MM.1S (cell line): ENCODE results near the gene NETO2.
"Not testable (repeated sequence)": the region's sequence is repeated elsewhere in the genome, so short reads cannot be mapped to it uniquely, and the experiment has no call there.

Source experiments
- DNase-seq: peaks from one replicate; pipeline ENCODE4 v3.0.0-alpha.2; 2015
- H2AFZ ChIP-seq: fragments of 300-600 bp; sonication (generic); 2 replicates; pipeline ENCODE4 v1.6.0; 2016; ENCODE audit warnings: antibody characterized with exemption, low read length
- H3F3A ChIP-seq: fragments of 300-600 bp; sonication (generic); 2 replicates; pipeline ENCODE4 v1.6.1; 2016; ENCODE audit warnings: mild to moderate bottlenecking, antibody characterized with exemption, low read length, moderate library complexity, mixed read lengths; ENCODE audit not compliant: insufficient read depth
- H3K27ac ChIP-seq: fragments of 300-600 bp; sonication (generic); 2 replicates; pipeline ENCODE4 v1.5.1; 2016; ENCODE audit warnings: mild to moderate bottlenecking, low read length
- H3K27me3 ChIP-seq: fragments of 300-600 bp; sonication (generic); replicated peaks from 2 replicates; pipeline ENCODE4 v1.6.0; 2016; ENCODE audit warnings: low read length; ENCODE audit not compliant: insufficient read depth
- H3K36me3 ChIP-seq: fragments of 300-600 bp; sonication (generic); replicated peaks from 2 replicates; pipeline ENCODE4 v1.6.1; 2016; ENCODE audit warnings: mild to moderate bottlenecking, low read length, mixed read lengths; ENCODE audit not compliant: insufficient read depth
- H3K4me1 ChIP-seq: fragments of 300-600 bp; sonication (generic); 2 replicates; pipeline ENCODE4 v1.6.1; 2016; ENCODE audit warnings: low read length, mixed read lengths
- H3K4me2 ChIP-seq: fragments of 300-600 bp; sonication (generic); 2 replicates; pipeline ENCODE4 v1.6.0; 2016; ENCODE audit warnings: low read depth, low read length
- H3K4me3 ChIP-seq: fragments of 300-600 bp; sonication (generic); 2 replicates; pipeline ENCODE4 v1.5.1; 2016; ENCODE audit warnings: low read length, mixed read lengths
- H3K79me2 ChIP-seq: fragments of 300-600 bp; sonication (generic); 2 replicates; pipeline ENCODE4 v1.6.1; 2016; ENCODE audit warnings: mixed run types, low read length, mixed read lengths
- H3K9ac ChIP-seq: fragments of 300-600 bp; sonication (generic); 2 replicates; pipeline ENCODE4 v1.6.1; 2016; ENCODE audit warnings: low read length, mixed read lengths
- H3K9me2 ChIP-seq: fragments of 300-600 bp; sonication (generic); replicated peaks from 2 replicates; pipeline ENCODE4 v1.6.1; 2016; ENCODE audit warnings: mild to moderate bottlenecking, low read length, mixed read lengths; ENCODE audit not compliant: insufficient read depth
- H3K9me3 ChIP-seq: fragments of 300-600 bp; sonication (generic); replicated peaks from 2 replicates; pipeline ENCODE4 v1.6.1; 2016; ENCODE audit warnings: mild to moderate bottlenecking, low read length, mixed read lengths; ENCODE audit not compliant: insufficient read depth
- H4K20me1 ChIP-seq: fragments of 300-600 bp; sonication (generic); 2 replicates; pipeline ENCODE4 v1.6.1; 2016; ENCODE audit warnings: mild to moderate bottlenecking, low read length, moderate library complexity, mixed read lengths; ENCODE audit not compliant: insufficient read depth
- EZH2 ChIP-seq: fragments of 300-600 bp; sonication (generic); optimal IDR thresholded peaks from 2 replicates; pipeline ENCODE3; 2017; ENCODE audit warnings: low read depth, mild to moderate bottlenecking, antibody characterized with exemption, low read length, mixed read lengths
- EZH2phosphoT487 ChIP-seq: fragments of 300-600 bp; sonication (generic); IDR thresholded peaks from 2 replicates; pipeline ENCODE4 v1.6.1; 2018; ENCODE audit warnings: antibody characterized with exemption, low read length
- TF ChIP-seq, protein P1 (sequence below): fragments of 300-600 bp; sonication (generic); IDR thresholded peaks from 2 replicates; pipeline ENCODE4 v1.5.1; 2016; ENCODE audit warnings: antibody characterized with exemption, low read length, mixed read lengths

The NETO2 gene

DNA sequence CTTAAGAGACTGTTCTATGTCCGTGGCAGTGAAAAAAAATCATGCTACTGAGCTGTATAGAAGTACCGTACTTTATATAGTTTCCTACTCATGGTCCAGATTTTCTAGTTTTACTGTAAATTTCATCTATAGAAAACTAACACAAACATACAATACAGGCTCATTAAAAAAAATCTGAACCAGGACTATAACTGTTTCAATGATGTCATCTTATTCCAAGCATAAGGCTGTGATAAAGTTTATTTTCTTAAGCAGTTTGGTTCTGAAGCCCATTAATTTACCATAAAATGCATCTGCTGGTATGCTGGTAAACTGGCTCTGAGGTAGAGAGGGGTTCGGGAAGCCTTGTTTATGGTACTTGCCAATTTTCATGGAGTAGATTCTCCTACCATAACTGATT lies 16.7 kb upstream of the NETO2 start:
- TF ChIP-seq EZH2phosphoT487 (no peak), EZH2 (no peak)
- TF ChIP-seq, protein P1, sequence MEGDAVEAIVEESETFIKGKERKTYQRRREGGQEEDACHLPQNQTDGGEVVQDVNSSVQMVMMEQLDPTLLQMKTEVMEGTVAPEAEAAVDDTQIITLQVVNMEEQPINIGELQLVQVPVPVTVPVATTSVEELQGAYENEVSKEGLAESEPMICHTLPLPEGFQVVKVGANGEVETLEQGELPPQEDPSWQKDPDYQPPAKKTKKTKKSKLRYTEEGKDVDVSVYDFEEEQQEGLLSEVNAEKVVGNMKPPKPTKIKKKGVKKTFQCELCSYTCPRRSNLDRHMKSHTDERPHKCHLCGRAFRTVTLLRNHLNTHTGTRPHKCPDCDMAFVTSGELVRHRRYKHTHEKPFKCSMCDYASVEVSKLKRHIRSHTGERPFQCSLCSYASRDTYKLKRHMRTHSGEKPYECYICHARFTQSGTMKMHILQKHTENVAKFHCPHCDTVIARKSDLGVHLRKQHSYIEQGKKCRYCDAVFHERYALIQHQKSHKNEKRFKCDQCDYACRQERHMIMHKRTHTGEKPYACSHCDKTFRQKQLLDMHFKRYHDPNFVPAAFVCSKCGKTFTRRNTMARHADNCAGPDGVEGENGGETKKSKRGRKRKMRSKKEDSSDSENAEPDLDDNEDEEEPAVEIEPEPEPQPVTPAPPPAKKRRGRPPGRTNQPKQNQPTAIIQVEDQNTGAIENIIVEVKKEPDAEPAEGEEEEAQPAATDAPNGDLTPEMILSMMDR: no peak
- Histone ChIP-seq H4K20me1 (no peaks in the 10 kb centered on the region), H3K4me1 (no peaks in the 10 kb centered on the region), H3K79me2 (no peaks in the 10 kb centered on the region), H3K9me3 (no peaks in the 10 kb centered on the region), H3K9ac (no peak overlapping the region), H3K27ac (no peak overlapping the region), H3K27me3 (no peaks in the 10 kb centered on the region), H3K4me2 (no peak overlapping the region), H3K36me3 (no peaks in the 10 kb centered on the region), H2AFZ (no peak overlapping the region), H3K4me3 (no peak overlapping the region), H3K9me2 (no peaks in the 10 kb centered on the region), H3F3A (no peaks in the 10 kb centered on the region)
- DNase-seq: no peak

DNA sequence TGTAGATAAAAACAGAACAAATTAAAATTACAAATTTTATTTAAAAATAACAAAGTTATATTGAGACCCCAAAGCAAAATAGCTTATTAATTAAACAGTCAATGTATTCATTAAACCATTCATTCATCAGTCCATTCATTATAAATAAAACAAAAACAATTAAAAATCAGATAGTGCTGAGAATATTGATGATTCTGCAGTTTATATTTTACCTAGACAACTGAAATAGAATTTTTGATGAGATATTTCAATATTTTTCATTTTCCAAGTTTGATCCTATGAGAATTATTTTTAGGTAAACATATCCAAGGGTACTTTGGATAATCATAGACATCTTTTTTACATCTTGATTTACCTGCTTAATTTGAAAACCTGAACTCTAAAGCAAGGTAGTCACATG lies 15.2 kb upstream of the NETO2 start:
- TF ChIP-seq EZH2phosphoT487 (no peak), EZH2 (no peak)
- TF ChIP-seq, protein P1: no peak
- no peaks in the 10 kb centered on the region for H3F3A ChIP-seq

DNA sequence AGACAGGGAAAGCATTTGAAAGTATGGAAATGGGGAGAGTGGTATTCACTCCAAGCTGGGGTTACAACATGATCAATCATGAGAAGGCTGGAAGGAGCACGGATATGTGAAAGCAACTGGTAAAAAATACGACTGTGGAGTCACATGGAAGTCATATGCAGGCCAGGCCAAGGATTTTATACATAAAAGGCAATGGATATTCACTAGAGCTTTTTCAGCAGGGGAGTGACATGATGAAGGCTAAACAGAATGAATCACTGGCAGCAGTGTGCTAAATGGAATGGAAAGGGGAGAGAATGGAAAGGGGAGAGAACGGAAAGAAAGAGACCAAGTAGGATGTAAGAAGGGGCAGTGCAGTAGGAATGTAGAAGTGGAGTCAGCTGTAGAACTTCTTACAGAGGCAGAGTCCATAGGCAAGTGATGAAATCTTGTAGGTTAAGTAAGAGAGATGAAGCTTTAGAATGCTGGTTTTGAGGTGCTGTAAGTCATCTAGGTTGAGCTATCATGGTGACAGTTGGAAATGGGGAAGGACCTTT lies 13.0 kb upstream of the NETO2 start:
- Histone ChIP-seq H3K27ac (no peak overlapping the region), H3K9me3 (no peaks in the 10 kb centered on the region), H3K9me2 (no peaks in the 10 kb centered on the region), H4K20me1 (no peaks in the 10 kb centered on the region), H3F3A (no peaks in the 10 kb centered on the region), H3K36me3 (no peaks in the 10 kb centered on the region), H2AFZ (no peak overlapping the region), H3K4me1 (no peaks in the 10 kb centered on the region; the same call in 1 of the 2 replicates), H3K4me2 (no peak overlapping the region), H3K4me3 (no peak overlapping the region), H3K79me2 (no peaks in the 10 kb centered on the region), H3K9ac (no peak overlapping the region), H3K27me3 (no peaks in the 10 kb centered on the region)
- TF ChIP-seq EZH2phosphoT487 (no peak), EZH2 (no peak)
- TF ChIP-seq, protein P1: no peak
- no peak for DNase-seq

More for the DNA sequence above, 15.2 kb upstream of the NETO2 start:
- Histone ChIP-seq H3K36me3 (no peaks in the 10 kb centered on the region), H3K4me2 (no peak overlapping the region), H4K20me1 (no peaks in the 10 kb centered on the region), H3K9ac (no peak overlapping the region), H3K27me3 (no peaks in the 10 kb centered on the region), H3K4me3 (no peak overlapping the region), H3K79me2 (no peaks in the 10 kb centered on the region), H2AFZ (no peak overlapping the region), H3K27ac (no peak overlapping the region), H3K9me2 (no peaks in the 10 kb centered on the region), H3K9me3 (no peaks in the 10 kb centered on the region), H3K4me1 (no peaks in the 10 kb centered on the region)
- no peak for DNase-seq

DNA sequence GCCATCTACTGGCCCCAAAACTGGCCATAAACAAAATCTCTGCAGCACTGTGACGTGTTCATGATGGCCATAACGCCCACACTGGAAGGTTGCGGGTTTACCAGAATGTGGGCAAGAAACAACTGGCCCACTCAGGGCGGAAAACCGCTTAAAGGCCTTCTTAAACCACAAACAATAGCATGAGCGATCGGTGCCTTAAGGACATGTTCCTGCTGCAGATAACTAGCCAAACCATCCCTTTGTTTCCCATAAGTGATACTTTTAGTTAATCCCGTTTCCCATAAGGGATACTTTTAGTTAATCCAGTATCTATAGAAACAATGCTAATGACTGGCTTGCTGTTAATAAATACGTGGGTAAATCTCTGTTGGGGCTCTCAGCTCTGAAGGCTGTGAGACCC lies 8.8 kb upstream of the NETO2 start:
- not testable (repeated sequence) for H3K4me1 ChIP-seq, H3K27me3 ChIP-seq, H2AFZ ChIP-seq, H4K20me1 ChIP-seq, H3K9ac ChIP-seq, H3K79me2 ChIP-seq, H3K36me3 ChIP-seq, DNase-seq, H3K9me3 ChIP-seq, H3K27ac ChIP-seq, H3K4me3 ChIP-seq, H3F3A ChIP-seq, H3K9me2 ChIP-seq, H3K4me2 ChIP-seq
